ENCODE data around the gene F7. TPM values are rescaled to one million over a fixed set of nuclear protein-coding genes. Genes with fewer than 3 reads are reported as not detected.
"Not testable (repeated sequence)": the region's sequence is repeated elsewhere in the genome, so short reads cannot be mapped to it uniquely, and the experiment has no call there.

F7 gene
- total RNA-seq, 1 donor from 2014 or later, result not detected

DNA sequence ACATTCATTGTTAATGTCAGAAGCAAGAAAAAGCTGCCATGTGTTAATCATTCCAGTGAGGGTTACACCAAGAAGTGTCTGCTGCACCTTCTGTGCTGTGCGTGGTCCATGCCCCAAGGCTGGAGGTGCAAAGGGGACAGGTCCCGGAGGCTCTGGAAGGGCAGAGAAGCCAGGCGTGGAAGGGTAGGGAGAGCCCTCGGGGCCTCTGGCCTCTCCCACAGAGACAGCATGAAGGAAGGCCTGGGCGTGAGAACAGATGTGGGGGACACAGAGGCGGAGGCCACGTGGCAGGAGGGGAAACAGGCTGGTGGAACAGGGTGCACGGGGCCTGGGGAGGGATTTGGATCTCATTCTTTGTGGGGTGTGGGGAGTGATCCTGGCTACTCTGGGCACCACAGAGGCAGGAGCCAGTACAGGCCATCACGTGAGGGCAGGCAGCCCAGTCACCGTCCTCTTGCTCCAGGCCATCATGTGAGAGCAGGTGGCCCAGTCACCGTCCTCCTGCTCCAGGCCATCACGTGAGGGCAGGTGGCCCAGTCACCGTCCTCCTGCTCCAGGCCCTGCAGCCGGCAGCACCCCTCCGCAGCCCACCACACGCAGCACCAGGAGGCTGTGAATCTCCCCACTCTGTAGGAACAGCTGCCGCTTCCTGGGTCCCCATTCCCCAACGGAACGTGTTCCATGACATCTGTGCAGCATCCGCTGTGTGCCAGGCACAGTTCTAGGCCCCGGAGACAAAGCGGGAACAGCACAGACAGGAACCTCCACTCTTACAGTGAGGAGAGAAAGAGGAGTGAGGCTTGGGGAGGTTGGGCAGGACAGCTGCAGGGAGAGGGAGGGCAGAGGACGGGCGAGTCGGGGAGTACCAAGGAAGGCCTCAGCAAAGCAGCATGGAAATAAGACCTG is 10.2 kb upstream of the F7 start:
- H3K27ac Mint-ChIP-seq, result no peak overlapping the region
- H3K4me3 Mint-ChIP-seq, result no peak overlapping the region
- no peaks in the 10 kb centered on the region for H3K36me3 Mint-ChIP-seq (ENCODE audit: low read depth)
- intact Hi-C loops (cut with micrococcal nuclease), result no loop called here
- DNase-seq, result no peak
- no peaks in the 10 kb centered on the region for H3K9me3 Mint-ChIP-seq
- H3K27me3 Mint-ChIP-seq, result no peaks in the 10 kb centered on the region
- no peaks in the 10 kb centered on the region for H3K4me1 Mint-ChIP-seq

DNA sequence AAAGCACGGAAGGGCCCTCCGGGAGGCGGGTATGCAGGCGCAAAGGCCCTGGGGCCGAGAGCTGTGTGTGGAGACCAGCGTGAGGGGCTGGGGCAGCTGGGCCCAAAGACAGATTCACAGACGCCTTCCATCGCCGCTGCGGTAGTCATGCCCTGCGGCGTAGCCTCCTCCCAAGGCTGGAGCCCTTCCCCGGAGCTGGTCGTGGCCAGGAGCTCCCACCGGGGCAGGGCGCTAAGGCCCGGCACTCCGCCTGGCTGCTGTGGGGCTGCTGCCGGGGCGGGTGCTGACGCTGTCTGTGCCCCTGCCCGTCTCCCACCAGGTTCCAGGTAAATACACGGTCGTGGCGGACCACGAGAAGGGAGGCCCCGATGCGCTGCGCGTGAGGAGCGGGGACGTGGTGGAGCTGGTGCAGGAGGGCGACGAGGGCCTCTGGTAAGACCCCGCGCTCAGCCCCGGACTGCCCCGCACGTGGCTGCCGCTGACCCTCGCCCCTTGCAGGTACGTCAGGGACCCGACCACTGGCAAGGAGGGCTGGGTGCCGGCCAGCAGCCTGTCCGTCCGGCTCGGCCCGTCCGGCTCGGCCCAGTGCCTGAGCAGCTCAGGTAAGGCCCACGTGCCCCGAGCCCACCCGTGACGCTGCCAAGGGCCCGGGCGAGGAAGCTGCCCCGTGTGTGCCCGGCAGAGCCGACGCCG is 9.4 kb upstream of the F7 start:
- no peaks in the 10 kb centered on the region for H3K27me3 Mint-ChIP-seq
- H3K27ac Mint-ChIP-seq, result no peak overlapping the region
- H3K9me3 Mint-ChIP-seq, result no peaks in the 10 kb centered on the region
- H3K36me3 Mint-ChIP-seq (ENCODE audit: low read depth), result no peaks in the 10 kb centered on the region
- intact Hi-C loops (cut with micrococcal nuclease), result no loop called here
- DNase-seq, result no peak
- no peaks in the 10 kb centered on the region for H3K4me1 Mint-ChIP-seq
- H3K4me3 Mint-ChIP-seq, result no peak overlapping the region

DNA sequence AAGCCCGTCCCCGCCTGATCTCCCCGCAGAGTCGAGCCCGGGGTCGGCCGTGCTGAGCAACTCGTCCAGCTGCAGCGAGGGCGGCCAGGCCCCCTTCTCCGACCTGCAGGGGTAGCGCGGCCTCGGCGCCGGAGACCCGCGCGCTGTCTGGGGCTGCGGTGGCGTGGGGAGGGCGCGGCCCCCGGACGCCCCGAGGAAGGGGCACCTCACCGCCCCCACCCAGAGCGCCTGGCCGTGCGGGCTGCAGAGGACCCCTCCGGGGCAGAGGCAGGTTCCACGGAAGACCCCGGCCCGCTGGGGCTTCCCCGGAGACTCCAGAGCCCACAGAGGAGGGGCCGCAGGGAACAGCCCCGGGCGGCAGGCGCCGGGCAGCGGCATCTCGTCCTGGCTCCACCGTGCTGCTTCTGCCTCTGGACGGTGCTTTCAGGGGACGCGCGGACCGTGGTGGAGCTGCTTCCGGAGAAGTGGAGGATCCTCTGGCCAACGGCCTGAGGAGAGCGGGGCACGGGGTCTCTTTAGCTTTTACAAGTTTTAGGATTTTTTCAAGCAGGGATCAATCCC is 8.8 kb upstream of the F7 start:
- Mint-ChIP-seq H3K9me3 (no peaks in the 10 kb centered on the region), H3K4me3 (no peak overlapping the region), H3K27me3 (peaks cover 1% of the 10 kb centered on the region), H3K4me1 (no peaks in the 10 kb centered on the region), H3K36me3 (ENCODE audit: low read depth) (no peaks in the 10 kb centered on the region), H3K27ac (no peak overlapping the region)
- intact Hi-C loops (cut with micrococcal nuclease), result no loop called here
- DNase-seq, result no peak

DNA sequence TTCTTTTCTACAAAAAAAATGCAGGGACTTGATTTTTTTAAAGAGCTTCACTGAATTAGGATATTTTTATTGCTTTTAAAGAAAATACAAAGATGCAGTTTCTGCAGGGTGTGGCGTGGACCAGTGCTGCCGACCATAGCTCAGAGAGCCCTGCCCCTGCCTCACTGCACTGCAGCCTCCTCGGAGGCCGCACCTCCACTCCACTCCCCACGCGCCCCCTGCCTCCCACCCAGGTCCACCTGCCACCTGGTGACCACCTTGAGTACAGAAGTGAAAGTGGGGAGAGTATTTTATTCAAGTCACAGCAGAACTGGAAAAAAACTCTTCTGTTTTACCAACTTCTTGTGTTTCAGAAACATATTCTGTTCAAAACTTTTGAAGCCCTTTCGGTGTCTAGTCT is 7.9 kb upstream of the F7 start:
- H3K27ac Mint-ChIP-seq, result no peak overlapping the region
- H3K36me3 Mint-ChIP-seq (ENCODE audit: low read depth), result no peaks in the 10 kb centered on the region
- intact Hi-C loops (cut with micrococcal nuclease), result no loop called here
- H3K27me3 Mint-ChIP-seq, result peaks cover 1% of the 10 kb centered on the region
- H3K4me1 Mint-ChIP-seq, result no peaks in the 10 kb centered on the region
- no peak overlapping the region for H3K4me3 Mint-ChIP-seq
- H3K9me3 Mint-ChIP-seq, result no peaks in the 10 kb centered on the region
- DNase-seq, result no peak

DNA sequence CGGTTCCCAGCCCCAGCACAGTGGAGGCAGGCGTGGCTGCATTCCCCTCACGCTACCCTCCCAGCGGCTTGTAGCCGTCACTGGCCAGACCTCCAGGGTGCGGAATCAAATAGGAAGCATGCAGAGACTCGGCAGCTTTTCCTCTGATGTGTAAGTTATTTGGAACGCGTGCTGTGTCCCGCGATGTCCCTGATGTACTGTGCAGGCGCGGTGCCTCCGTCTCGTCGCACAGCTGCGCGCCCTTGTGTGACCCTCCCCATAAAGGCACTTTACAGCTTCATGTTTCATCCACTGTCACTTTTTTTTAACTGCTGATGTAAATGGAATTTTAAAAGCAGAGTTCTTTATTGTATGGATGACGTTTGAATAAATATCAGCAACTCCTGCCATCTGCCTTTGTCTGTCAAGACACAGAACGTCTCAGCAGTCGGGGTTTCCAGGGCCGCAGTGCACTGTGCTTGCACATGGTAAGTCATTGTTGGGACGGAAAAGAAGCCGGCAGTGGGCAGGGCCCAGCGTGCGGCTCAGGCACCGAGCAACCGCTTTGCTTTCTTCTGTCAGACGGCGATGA is 7.3 kb upstream of the F7 start:
- Mint-ChIP-seq H3K4me3 (no peak overlapping the region), H3K27me3 (peaks cover 1% of the 10 kb centered on the region), H3K27ac (no peak overlapping the region), H3K9me3 (no peaks in the 10 kb centered on the region), H3K36me3 (ENCODE audit: low read depth) (no peaks in the 10 kb centered on the region), H3K4me1 (no peaks in the 10 kb centered on the region)
- DNase-seq, result no peak
- intact Hi-C loops (cut with micrococcal nuclease), result no loop called here

DNA sequence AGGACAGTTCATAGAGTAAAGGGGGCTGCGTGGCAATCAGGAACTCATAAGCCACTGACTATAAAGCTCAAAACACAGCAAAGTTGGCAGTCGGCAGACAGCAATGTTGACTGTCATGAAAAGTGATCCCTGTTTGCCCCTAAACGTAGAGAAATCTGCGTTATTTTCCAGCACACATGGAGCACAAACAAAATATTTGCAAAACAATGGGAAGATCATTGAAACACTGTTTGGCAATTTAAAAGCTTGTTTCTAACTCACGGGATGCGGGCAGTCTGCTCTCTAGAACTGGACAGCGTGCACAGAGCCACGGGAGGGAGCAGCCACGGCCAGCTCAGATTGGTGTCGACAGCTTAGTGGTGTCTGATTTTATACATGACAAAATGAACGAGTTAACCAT is 6.4 kb upstream of the F7 start:
- H3K4me3 Mint-ChIP-seq, result no peak overlapping the region
- peaks cover 1% of the 10 kb centered on the region for H3K27me3 Mint-ChIP-seq
- H3K27ac Mint-ChIP-seq, result no peak overlapping the region
- no peak for DNase-seq
- H3K4me1 Mint-ChIP-seq, result no peaks in the 10 kb centered on the region
- H3K9me3 Mint-ChIP-seq, result no peaks in the 10 kb centered on the region
- H3K36me3 Mint-ChIP-seq (ENCODE audit: low read depth), result no peaks in the 10 kb centered on the region
- intact Hi-C loops (cut with micrococcal nuclease), result no loop called here

DNA sequence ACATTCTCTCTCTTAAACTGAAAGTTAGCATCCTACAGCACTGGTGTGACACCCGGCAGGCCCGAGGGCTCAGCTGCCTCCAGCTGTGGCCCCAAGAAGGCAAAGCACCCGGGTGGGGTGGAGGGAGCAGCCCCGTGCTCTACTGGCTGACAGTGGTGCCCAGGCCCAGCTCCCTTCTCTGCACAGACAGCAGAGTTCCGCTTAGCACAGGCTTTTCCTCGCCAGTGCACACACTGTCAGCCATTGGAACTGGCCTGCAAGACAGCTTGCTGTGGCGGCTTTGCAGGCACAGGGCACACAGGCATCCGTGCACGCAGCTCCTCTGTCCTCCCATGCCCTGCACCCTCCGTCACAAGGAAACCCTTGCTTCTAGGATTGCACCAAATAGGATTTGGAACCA is 3.3 kb upstream of the F7 start:
- intact Hi-C loops (cut with micrococcal nuclease); H3K27ac Mint-ChIP-seq; H3K4me1 Mint-ChIP-seq; H3K27me3 Mint-ChIP-seq; DNase-seq; H3K36me3 Mint-ChIP-seq (ENCODE audit: low read depth); H3K9me3 Mint-ChIP-seq; H3K4me3 Mint-ChIP-seq: not testable (repeated sequence)

DNA sequence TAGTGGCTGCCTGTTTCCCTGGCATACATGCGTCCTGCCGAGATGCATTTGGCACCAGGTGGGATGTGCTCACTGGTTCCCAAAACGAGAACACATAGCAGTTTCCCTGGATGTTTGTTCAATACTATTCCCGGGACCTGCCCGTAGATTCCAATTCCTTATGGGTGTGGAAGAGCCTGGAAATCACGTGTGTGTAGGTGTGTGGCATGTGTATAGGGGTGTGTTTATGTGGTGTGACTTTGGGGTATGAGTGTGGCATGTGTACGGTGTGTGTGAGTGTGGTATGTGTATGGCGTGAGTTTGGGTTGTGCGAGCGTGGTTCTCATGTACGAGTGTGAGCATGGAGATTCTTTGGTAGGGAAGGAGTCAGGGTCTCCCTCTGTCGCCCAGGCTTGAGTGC is 2.9 kb upstream of the F7 start:
- Mint-ChIP-seq H3K9me3 (no peaks in the 10 kb centered on the region), H3K27ac (no peak overlapping the region), H3K27me3 (peaks cover 1% of the 10 kb centered on the region), H3K36me3 (ENCODE audit: low read depth) (peaks cover 1% of the 10 kb centered on the region), H3K4me3 (no peak overlapping the region), H3K4me1 (no peaks in the 10 kb centered on the region)
- no peak for DNase-seq
- intact Hi-C loops (cut with micrococcal nuclease), result no loop called here

DNA sequence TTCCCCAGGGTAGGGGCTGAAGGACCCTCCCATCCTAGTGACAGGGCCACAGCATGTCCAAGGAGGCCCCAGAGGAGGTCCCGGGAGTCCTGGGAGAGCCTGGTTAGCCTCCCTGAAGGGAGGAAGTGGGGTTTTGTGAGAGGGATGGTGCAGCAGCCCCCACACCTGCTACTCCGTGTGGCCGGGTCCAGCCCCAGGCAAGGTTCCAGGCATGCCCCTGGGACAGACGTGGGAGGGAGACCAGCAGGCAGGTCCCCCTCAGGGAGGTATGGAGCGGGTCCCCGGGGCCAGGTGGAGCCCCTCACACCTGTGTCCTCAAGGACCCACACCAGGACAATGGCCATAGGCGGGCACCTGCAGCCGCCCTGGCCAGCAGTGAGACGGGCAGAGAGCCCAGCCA is 1.9 kb upstream of the F7 start:
- no peaks in the 10 kb centered on the region for H3K9me3 Mint-ChIP-seq
- H3K27ac Mint-ChIP-seq, result no peak overlapping the region
- intact Hi-C loops (cut with micrococcal nuclease), result no loop called here
- no peaks in the 10 kb centered on the region for H3K4me1 Mint-ChIP-seq
- peaks cover 1% of the 10 kb centered on the region for H3K27me3 Mint-ChIP-seq
- peaks cover 1% of the 10 kb centered on the region for H3K36me3 Mint-ChIP-seq (ENCODE audit: low read depth)
- DNase-seq, result no peak
- no peak overlapping the region for H3K4me3 Mint-ChIP-seq

DNA sequence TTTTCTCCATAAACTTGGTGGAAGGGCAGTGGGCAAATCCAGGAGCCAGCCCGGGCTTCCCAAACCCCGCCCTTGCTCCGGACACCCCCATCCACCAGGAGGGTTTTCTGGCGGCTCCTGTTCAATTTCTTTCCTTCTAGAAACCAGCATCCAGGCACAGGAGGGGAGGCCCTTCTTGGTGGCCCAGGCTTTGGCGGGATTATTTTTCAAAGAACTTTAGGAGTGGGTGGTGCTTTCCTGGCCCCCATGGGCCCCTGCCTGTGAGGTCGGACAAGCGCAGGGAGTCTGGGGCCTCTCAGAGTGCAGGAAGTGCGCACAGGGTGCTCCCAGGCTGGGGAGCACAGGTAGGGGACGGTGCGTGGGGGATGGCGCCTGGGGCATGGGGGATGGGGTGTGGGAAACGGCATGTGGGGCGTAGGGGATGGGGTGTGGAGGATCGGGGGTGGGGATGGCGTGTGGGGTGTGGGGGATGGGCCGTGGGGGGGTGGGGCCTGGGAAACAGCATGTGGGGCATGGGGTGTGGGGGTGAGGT is 396 bp downstream of the F7 start:
- Mint-ChIP-seq H3K36me3 (ENCODE audit: low read depth) (peaks cover 4% of the 10 kb centered on the region), H3K9me3 (no peaks in the 10 kb centered on the region), H3K4me1 (no peaks in the 10 kb centered on the region), H3K27me3 (peaks cover 7% of the 10 kb centered on the region), H3K27ac (no peak overlapping the region), H3K4me3 (no peak overlapping the region)
- DNase-seq, result no peak
- intact Hi-C loops (cut with micrococcal nuclease), result no loop called here

DNA sequence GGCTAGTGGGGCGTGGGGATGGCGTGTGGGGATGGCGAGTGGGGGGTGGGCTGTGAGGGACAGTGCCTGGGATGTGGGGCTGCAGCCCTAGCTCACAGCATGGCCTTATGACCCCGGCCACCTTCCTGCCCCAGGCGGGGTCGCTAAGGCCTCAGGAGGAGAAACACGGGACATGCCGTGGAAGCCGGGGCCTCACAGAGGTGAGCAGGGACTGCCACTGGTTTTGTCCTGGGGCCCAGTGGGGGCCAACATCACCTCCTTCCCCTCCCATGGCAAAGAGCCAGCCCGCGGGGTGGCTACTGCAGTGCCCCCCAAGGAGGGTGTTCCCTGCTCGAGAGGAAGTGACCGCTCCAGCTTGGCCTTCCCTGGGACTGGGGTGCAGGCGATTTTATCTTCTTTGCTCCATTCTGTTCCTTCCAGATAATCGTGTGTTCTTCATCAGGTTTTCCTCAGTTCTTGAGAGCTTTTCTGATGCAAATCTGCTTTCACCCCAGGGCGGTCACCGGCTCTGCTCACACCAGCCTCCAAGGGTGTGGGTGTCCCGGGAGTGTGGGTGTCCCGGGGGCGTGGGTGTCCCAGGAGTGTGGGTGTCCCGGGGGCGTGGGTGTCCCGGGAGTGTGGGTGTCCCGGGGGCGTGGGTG is 1.2 kb downstream of the F7 start:
- intact Hi-C loops (cut with micrococcal nuclease), result no loop called here
- peaks cover 4% of the 10 kb centered on the region for H3K36me3 Mint-ChIP-seq (ENCODE audit: low read depth)

DNA sequence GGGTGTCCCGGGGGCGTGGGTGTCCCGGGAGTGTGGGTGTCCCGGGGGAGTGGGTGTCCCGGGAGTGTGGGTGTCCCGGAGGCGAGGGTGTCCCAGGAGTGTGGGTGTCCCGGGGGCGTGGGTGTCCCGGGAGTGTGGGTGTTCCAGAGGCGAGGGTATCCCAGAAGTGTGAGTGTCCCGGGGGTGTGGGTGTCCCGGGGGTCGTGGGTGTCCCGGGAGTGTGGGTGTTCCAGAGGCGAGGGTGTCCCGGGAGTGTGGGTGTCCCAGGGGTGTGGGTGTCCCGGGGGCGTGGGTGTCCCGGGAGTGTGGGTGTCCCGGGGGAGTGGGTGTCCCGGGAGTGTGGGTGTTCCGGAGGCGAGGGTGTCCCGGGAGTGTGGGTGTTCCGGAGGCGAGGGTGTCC is 2.9 kb downstream of the F7 start:
- H3K27me3 Mint-ChIP-seq; H3K4me3 Mint-ChIP-seq; intact Hi-C loops (cut with micrococcal nuclease); H3K36me3 Mint-ChIP-seq (ENCODE audit: low read depth); H3K27ac Mint-ChIP-seq; DNase-seq; H3K4me1 Mint-ChIP-seq; H3K9me3 Mint-ChIP-seq: not testable (repeated sequence)

More for the DNA sequence above, 1.2 kb downstream of the F7 start:
- Mint-ChIP-seq H3K9me3 (no peaks in the 10 kb centered on the region), H3K27me3 (peaks cover 6% of the 10 kb centered on the region), H3K4me1 (no peaks in the 10 kb centered on the region), H3K4me3 (no peak overlapping the region), H3K27ac (peak overlapping the region; percentile 41)
- DNase-seq, result no peak

DNA sequence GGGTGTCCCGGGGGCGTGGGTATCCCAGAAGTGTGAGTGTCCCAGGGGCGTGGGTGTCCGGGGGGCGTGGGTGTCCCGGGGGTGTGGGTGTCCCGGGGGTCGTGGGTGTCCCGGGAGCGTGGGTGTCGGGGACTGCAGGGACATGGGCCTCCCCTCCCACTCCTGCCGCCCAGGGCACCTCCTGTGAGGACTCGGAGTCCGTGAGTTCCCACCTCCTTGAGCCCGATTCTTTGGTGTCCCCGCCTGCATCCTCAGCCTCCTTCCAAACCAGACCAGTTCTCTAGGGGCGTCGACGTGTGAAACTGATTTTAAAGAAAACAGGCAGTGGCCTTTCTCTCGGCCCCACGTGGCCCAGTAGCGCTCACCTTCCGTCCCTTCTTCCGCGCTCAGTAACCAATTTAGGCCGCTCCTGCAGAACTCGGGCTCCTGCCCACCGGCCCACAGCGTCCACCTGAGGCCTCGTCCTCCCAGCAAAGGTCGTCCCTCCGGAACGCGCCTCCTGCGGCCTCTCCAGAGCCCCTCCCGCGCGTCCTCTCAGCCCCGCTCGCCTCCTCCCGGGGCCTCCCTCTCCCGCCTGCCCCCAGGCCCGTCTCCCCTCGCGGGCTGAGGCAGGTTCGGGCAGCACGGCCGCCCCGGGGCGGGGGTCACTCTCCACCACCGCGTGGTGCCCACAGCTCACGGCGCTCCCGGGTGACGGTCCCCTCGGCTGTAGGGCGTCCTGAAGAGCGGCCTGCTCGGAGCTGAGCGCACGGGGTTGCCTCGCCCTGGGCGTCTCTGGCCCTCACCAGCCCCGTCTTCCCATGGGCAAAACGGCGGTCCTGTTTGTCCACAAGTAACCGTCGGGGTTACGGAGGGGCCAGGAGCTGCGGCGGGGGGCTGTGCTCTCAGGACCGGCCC is 3.8 kb downstream of the F7 start:
- Mint-ChIP-seq H3K27ac (peak overlapping the region; percentile 41), H3K27me3 (peaks cover 8% of the 10 kb centered on the region)
- DNase-seq, result no peak

More for the DNA sequence above, 3.8 kb downstream of the F7 start:
- Mint-ChIP-seq H3K4me3 (peak overlapping the region; percentile 44), H3K36me3 (ENCODE audit: low read depth) (peaks cover 4% of the 10 kb centered on the region), H3K4me1 (no peaks in the 10 kb centered on the region), H3K9me3 (no peaks in the 10 kb centered on the region)
- intact Hi-C loops (cut with micrococcal nuclease), result no loop called here

Measured in activated CD4-positive, alpha-beta T cell treated with anti-CD3 and anti-CD28 coated beads, Interleukin-2, amount 10 ng/mL, durations not matched to agents 24 days and 14 days (primary cell).